GM23338 (cell line): ENCODE data around the gene TMEM61. TPM values are rescaled to one million over a fixed set of nuclear protein-coding genes. Genes with fewer than 3 reads are reported as not detected.

ENCODE experiments used
- ATAC-seq: fragments of 200-7000 bp; cut with Tn5 transposase; 3 replicates; pipeline ENCODE4 v1.9.1; 2020
- DNase-seq: peaks from one replicate; pipeline ENCODE4 v3.0.0-alpha.2; 2015; ENCODE audit warnings: low spot score
- H2AFZ ChIP-seq: fragments of 200-600 bp; sonication (generic); 2 replicates; pipeline ENCODE4 v1.8.0; 2016; ENCODE audit warnings: antibody characterized with exemption, mild to moderate bottlenecking, moderate library complexity
- H3F3A ChIP-seq: fragments of 200-600 bp; sonication (generic); replicated peaks from 2 replicates; pipeline ENCODE4 v1.8.0; 2017; ENCODE audit warnings: antibody characterized with exemption, mixed run types, low read depth
- H3K27ac ChIP-seq: fragments of 200-600 bp; sonication (generic); 2 replicates; pipeline ENCODE4 v1.6.1; 2016; ENCODE audit warnings: low read depth
- H3K27me3 ChIP-seq: fragments of 200-600 bp; sonication (generic); 2 replicates; pipeline ENCODE4 v1.8.0; 2016; ENCODE audit warnings: mild to moderate bottlenecking, mixed run types, moderate library complexity; ENCODE audit not compliant: insufficient read depth
- H3K36me3 ChIP-seq: fragments of 200-600 bp; sonication (generic); 2 replicates; pipeline ENCODE4 v1.8.0; 2016; ENCODE audit warnings: mild to moderate bottlenecking; ENCODE audit not compliant: insufficient read depth
- H3K4me1 ChIP-seq: fragments of 200-600 bp; sonication (generic); 2 replicates; pipeline ENCODE4 v1.8.0; 2016; ENCODE audit warnings: mild to moderate bottlenecking, moderate library complexity; ENCODE audit not compliant: insufficient read depth
- H3K4me2 ChIP-seq: fragments of 200-600 bp; sonication (generic); 2 replicates; pipeline ENCODE4 v1.7.1; 2017; ENCODE audit warnings: mixed run types
- H3K4me3 ChIP-seq: fragments of 200-600 bp; sonication (generic); 2 replicates; pipeline ENCODE4 v1.6.1; 2016; ENCODE audit warnings: mixed run types
- H3K79me2 ChIP-seq: fragments of 200-600 bp; sonication (generic); replicated peaks from 2 replicates; pipeline ENCODE4 v1.8.0; 2017; ENCODE audit warnings: mild to moderate bottlenecking; ENCODE audit not compliant: insufficient read depth
- H3K9me2 ChIP-seq: fragments of 200-600 bp; sonication (generic); 2 replicates; pipeline ENCODE4 v1.8.0; 2017; ENCODE audit not compliant: insufficient read depth
- H4K20me1 ChIP-seq: fragments of 200-600 bp; sonication (generic); replicated peaks from 2 replicates; pipeline ENCODE4 v1.8.0; 2017; ENCODE audit warnings: mild to moderate bottlenecking; ENCODE audit not compliant: insufficient read depth
- H3K27ac Mint-ChIP-seq: 2 replicates; pipeline ENCODE4 v1.8.0; 2020; ENCODE audit warnings: inconsistent platforms, mild to moderate bottlenecking, moderate library complexity, mixed read lengths
- H3K27me3 Mint-ChIP-seq: 3 replicates; pipeline ENCODE4 v1.8.0; 2022; ENCODE audit warnings: low read depth, mild to moderate bottlenecking, moderate library complexity, mixed read lengths, inconsistent platforms; ENCODE audit not compliant: insufficient read depth, poor library complexity
- H3K36me3 Mint-ChIP-seq: 3 replicates; pipeline ENCODE4 v1.8.0; 2021; ENCODE audit warnings: low read depth, mild to moderate bottlenecking, inconsistent platforms, moderate library complexity, mixed read lengths
- H3K4me1 Mint-ChIP-seq: 3 replicates; pipeline ENCODE4 v1.8.0; 2020; ENCODE audit warnings: mild to moderate bottlenecking, inconsistent platforms, mixed read lengths
- H3K4me3 Mint-ChIP-seq: 3 replicates; pipeline ENCODE4 v1.8.0; 2021; ENCODE audit warnings: moderate library complexity, mild to moderate bottlenecking, inconsistent platforms, mixed read lengths
- H3K9me3 Mint-ChIP-seq: 3 replicates; pipeline ENCODE4 v1.8.0; 2020; ENCODE audit warnings: moderate library complexity, mild to moderate bottlenecking, inconsistent platforms, mixed read lengths
- CREB1 ChIP-seq: fragments of 250-450 bp; sonication (Bioruptor Pico); IDR thresholded peaks from 2 replicates; pipeline ENCODE4 v1.5.0; 2020; ENCODE audit warnings: low read depth, mild to moderate bottlenecking, moderate library complexity
- EZH2 ChIP-seq: fragments of 200-600 bp; sonication (generic); IDR thresholded peaks from one replicate; pipeline ENCODE4 v1.8.0; 2017; ENCODE audit warnings: antibody characterized with exemption, mild to moderate bottlenecking, low read depth; ENCODE audit not compliant: unreplicated experiment
- EZH2phosphoT487 ChIP-seq: fragments of 200-600 bp; sonication (generic); IDR thresholded peaks from one replicate; pipeline ENCODE4 v1.8.1; 2018; ENCODE audit warnings: antibody characterized with exemption; ENCODE audit not compliant: unreplicated experiment
- POLR2AphosphoS5 ChIP-seq: IDR thresholded peaks from 2 replicates; pipeline ENCODE4 v1.6.1; 2016; ENCODE audit warnings: antibody characterized with exemption, low read depth
- ZNF114 ChIP-seq: fragments of 250-450 bp; sonication (Bioruptor Pico); IDR thresholded peaks from 2 replicates; pipeline ENCODE4 v1.5.0; 2020; ENCODE audit warnings: mild to moderate bottlenecking, moderate library complexity
- ZNF331 ChIP-seq: fragments of 250-450 bp; sonication (Bioruptor Pico); IDR thresholded peaks from 2 replicates; pipeline ENCODE4 v1.5.0; 2020; ENCODE audit warnings: low read depth, mild to moderate bottlenecking, moderate library complexity
- ZNF462 ChIP-seq: fragments of 250-450 bp; sonication (Bioruptor Pico); IDR thresholded peaks from 2 replicates; pipeline ENCODE4 v1.5.0; 2020; ENCODE audit warnings: mild to moderate bottlenecking, moderate library complexity
- polyA plus RNA-seq: library from polyadenylated mRNA; unstranded; fragments of >200 nt; fragmentation: Nextera tagmentation; extraction: Ambion mirVana; gene quantifications from 2 replicates; pipeline ENCODE4 v1.2.1, GENCODE V29; 2016
- total RNA-seq: library from RNA; depleted of rRNA; stranded (reverse); fragments of >200 nt; shearing (Covaris generic); gene quantifications from 2 replicates; pipeline ENCODE4 v1.2.3, GENCODE V29; 2014

TMEM61 gene
- total and polyA plus RNA-seq, 2 experiments from 2014 or later = 2.0 to 3.6 TPM

- ATAC-seq = no peak
- no peak overlapping the region for H3K27ac Mint-ChIP-seq
Measured at GRCh38 chr1:54971317-54971791, 9.1 kb upstream of the TMEM61 start.

More at GRCh38 chr1:54971317-54971791, 9.1 kb upstream of the TMEM61 start:
- Histone ChIP-seq H3K4me3 (no peak overlapping the region), H3K79me2 (no peaks in the 10 kb centered on the region), H3F3A (no peaks in the 10 kb centered on the region), H4K20me1 (no peaks in the 10 kb centered on the region), H2AFZ (no peak overlapping the region), H3K4me2 (no peak overlapping the region), H3K27me3 (no peaks in the 10 kb centered on the region), H3K36me3 (no peaks in the 10 kb centered on the region), H3K4me1 (peaks cover 8% of the 10 kb centered on the region; the same call in 1 of the 2 replicates), H3K9me2 (peaks cover 9% of the 10 kb centered on the region; the same call in 1 of the 2 replicates), H3K27ac (no peak overlapping the region)
- no peaks in the 10 kb centered on the region for H3K9me3 Mint-ChIP-seq
- TF ChIP-seq POLR2AphosphoS5 (no peak), EZH2 (no peak), ZNF462 (CRISPR knock-in tag) (no peak), EZH2phosphoT487 (no peak), CREB1 (CRISPR knock-in tag) (no peak), ZNF331 (no peak), ZNF114 (CRISPR knock-in tag) (no peak)
- peaks cover 13% of the 10 kb centered on the region for H3K4me1 Mint-ChIP-seq
- H3K4me3 Mint-ChIP-seq = no peak overlapping the region
- DNase-seq = no peak
- H3K36me3 Mint-ChIP-seq = no peaks in the 10 kb centered on the region
- H3K27me3 Mint-ChIP-seq = peaks cover 5% of the 10 kb centered on the region
